Fibroblast of mammary gland (primary cell): ENCODE results near the gene ITGAL.

Experiments used
- DNase-seq: peaks from one replicate; pipeline ENCODE4 v3.0.0-alpha.2; 2010; ENCODE audit warnings: low read depth
- H3K4me3 ChIP-seq: 2 replicates; pipeline ENCODE4 v1.5.1; 2011; ENCODE audit warnings: low read depth, mild to moderate bottlenecking, low read length, moderate library complexity; ENCODE audit not compliant: control insufficient read depth
- TF ChIP-seq, protein P1 (sequence below): conservative IDR thresholded peaks from 2 replicates; pipeline ENCODE4 v1.5.1; 2011; ENCODE audit warnings: low read depth, low read length, inconsistent platforms; ENCODE audit not compliant: control insufficient read depth, insufficient read depth

ITGAL gene

DNA sequence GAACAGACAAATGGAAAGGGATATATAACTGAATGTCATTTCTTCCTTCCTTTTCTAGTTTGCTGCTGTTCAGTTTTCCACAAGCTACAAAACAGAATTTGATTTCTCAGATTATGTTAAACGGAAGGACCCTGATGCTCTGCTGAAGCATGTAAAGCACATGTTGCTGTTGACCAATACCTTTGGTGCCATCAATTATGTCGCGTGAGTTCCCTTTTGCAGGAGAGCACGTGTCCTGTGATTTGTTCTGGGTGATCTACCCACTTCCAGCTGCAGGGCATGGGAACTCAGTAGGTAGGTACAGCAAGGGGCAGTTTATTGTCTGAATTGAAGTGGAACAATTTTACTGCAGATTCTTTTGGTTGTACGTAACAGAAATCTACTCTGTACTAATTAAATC, 8.8 kb downstream of the ITGAL start:
- TF ChIP-seq, protein P1, sequence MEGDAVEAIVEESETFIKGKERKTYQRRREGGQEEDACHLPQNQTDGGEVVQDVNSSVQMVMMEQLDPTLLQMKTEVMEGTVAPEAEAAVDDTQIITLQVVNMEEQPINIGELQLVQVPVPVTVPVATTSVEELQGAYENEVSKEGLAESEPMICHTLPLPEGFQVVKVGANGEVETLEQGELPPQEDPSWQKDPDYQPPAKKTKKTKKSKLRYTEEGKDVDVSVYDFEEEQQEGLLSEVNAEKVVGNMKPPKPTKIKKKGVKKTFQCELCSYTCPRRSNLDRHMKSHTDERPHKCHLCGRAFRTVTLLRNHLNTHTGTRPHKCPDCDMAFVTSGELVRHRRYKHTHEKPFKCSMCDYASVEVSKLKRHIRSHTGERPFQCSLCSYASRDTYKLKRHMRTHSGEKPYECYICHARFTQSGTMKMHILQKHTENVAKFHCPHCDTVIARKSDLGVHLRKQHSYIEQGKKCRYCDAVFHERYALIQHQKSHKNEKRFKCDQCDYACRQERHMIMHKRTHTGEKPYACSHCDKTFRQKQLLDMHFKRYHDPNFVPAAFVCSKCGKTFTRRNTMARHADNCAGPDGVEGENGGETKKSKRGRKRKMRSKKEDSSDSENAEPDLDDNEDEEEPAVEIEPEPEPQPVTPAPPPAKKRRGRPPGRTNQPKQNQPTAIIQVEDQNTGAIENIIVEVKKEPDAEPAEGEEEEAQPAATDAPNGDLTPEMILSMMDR = no peak
- H3K4me3 ChIP-seq = no peak overlapping the region
- no peak for DNase-seq

DNA sequence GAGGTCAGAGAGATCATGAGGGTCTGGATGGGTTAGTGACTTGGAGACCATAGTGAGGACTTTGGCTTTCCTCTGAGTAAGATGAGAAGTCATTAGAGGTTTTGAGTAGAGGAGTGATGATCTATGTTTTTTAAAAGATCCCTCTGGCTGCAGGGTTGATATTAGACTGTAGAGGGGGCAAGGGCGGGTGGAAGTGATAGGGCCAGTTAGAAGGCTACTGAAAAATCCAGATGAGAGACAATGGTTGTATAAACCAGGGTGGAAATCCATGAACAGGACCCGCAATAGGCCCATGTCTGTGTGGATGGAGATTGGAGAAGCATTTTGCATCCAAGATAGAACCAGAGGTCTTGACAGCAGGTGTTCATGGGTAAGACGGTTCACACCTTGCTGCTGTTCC, 9.8 kb downstream of the ITGAL start:
- H3K4me3 ChIP-seq = no peak overlapping the region
- DNase-seq = peak; percentile 9
- TF ChIP-seq, protein P1 = peak; percentile 36

DNA sequence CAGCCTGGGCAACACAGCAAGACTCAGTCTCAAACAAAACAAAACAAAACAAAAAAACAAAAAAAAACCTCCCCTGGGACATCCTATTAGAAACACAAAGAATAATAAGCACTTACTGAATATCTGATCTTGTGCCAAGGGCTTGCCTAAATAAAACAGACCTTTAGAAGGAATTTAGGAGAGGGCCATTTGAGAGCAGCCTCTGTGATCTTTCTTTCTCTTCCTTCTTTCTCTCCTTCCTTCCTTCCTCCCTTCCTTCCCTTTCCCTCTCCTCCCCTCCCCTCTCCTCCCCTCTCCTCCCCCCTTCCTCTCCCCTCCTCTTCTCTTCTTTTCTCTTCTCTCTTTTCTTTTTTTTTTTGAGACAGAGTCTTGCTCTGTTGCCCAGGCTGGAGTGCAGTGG, 12.3 kb downstream of the ITGAL start:
- no peak for DNase-seq
- H3K4me3 ChIP-seq = no peak overlapping the region
- TF ChIP-seq, protein P1 = no peak

DNA sequence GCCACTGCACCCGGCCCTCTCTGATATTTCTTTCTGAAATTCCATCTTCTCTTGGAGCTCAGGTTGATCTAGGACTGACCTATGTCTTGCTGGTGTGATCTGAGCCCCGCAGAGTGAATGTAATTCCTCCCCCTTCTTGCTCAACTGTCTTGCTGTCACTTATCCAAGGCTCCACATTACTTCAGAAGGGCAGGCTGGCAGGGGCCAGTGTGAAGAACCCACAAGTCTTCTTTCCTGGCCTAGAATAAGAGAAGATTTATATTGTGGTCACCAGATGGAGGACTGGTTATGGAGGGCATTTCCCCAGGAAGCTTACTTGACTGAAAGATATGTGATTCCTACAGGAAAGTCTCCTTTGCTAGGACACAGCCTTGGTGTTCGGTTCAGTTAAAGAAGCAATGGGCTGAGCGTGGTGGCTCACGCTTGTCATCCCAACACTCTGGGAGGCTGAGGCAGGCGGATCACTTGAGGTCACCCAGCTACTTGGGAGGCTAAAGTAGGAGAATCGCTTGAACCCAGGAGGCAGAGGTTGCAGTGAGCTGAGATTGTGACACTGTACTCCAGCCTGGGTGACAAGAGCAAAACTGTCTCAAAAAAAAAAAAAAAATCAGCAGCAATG, 13.4 kb downstream of the ITGAL start:
- TF ChIP-seq, protein P1 = no peak
- H3K4me3 ChIP-seq = no peak overlapping the region
- no peak for DNase-seq

DNA sequence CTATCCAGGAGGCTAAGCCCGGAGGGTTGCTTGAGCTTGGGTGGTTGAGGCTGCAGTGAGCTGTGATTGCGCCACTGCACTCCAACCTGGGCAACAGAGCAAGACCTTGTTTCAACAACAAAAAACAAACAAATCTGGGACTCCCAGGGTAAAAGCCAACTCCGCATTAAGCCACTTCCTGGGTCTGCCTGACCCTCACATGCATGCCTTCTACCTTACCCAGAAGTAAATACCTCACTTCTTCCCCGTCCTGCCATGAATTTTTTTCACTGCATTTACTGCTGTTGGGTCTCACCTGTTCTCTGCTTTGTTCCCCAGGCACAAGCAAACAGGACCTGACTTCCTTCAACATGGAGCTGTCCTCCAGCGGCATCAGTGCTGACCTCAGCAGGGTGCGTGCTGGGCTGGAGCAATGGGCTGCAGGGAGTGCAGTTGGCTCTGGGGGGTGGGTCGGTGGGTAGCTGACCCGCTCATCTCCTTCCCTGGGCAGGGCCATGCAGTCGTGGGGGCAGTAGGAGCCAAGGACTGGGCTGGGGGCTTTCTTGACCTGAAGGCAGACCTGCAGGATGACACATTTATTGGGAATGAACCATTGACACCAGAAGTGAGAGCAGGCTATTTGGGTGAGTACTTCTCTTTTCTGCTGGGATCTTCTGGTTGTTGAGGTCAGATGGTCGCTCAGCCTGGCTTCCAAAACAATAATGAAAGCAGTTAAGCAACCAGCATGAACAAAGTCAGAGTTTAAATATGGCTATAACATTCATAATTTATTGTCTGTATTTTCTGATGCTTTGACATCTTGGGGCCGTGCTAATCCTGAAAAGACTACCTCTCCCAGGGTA, 16.4 kb downstream of the ITGAL start:
- no peak overlapping the region for H3K4me3 ChIP-seq
- TF ChIP-seq, protein P1 = no peak
- DNase-seq = no peak

DNA sequence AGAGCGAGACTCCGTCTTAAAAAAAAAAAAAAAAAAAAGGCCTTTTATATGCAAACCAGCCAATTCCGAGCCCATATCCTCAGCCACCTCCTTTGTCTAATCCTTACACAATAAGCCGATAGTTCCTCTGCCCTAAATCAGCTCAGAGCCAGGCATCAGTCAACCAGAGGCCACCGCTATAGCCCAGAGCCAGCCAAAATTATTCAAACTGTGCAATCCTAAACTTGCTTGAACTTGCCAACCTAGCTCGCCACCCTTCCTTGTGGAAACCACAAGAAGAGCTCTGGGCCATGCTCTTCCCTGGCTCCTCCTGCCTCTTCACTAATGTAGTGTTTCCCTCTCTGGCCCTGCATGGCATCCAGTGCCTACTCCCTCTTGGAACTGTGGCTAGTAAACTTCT, 17.7 kb downstream of the ITGAL start:
- TF ChIP-seq, protein P1 = no peak
- no peak for DNase-seq
- H3K4me3 ChIP-seq = no peak overlapping the region
